GM19193 (cell line): ENCODE measurements around the gene DISP2.

Experiments
- POLR2A ChIP-seq: IDR thresholded peaks from 4 replicates; pipeline ENCODE4 v1.6.1; 2011; ENCODE audit not compliant: insufficient read depth, insufficient read length; ENCODE audit errors: extremely low read depth

Gene DISP2

DNA sequence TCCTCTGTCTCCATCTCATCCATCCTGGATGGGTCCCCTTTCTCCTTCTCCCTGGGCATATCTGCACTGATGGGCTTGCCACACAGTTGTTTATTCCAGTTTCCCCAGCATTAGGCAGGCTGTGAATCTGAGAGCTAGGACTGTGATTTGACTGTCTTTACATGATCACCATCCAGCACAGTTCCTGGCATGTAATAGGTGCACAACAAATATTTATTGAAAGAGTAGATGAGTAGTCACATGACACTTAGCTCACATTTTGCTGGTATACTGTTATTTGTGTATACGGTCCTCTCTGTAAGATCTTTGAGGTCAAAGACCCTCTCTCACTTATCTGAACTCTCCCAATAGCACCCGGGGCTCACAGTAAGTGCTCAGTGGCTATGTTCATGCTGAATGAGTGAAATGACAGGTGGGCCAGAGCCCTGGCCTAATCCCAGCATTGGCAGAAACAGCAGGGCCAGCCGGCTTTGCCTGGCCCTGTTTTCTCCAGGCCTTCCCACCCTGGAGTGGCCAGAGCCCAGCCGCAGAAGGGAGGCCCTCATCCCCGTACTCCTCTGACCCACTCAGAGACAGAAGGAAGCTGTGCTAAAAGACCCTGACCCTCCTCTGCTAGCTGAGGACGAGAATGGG, 66.6 kb downstream of the DISP2 start:
- no peak for TF ChIP-seq POLR2A

DNA sequence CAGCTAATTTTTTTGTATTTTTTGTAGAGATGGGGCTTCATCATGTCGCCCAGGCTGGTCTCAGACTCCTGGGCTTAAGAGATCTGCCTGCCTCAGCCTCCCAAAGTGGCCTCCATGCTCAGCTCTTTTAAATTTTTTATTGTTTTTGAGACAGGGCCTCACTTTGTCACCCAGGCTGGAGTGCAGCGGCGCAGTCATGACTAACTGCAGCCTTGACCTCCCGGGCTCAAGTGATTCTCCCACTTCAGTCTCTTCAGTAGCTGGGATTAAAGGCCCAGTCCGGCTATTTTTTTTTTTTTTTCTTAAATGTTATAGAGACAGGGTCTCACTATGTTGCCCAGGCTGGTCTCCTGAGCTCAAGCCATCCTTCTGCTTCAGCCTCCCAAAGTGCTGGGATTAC, 67.7 kb downstream of the DISP2 start:
- TF ChIP-seq POLR2A, result no peak

DNA sequence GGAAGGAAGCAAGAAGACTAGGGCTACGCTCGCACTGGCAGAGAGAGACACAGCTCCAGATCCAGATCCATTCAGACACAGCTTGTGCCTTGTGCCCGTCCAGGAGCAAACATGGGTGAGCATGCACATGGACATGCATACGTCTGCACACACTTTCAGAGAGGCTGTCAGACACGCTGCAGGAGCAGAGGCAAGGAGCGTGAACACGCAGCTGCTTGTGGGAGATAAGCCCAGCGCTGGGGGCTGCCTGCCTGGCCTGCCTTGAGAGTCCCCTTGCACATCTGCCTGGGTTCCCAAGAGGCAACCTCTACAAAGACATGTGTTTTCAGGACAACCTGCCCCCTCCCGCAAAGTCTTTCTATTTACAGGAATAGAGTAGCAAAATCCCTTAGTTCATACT, 69.2 kb downstream of the DISP2 start:
- TF ChIP-seq POLR2A, result no peak

DNA sequence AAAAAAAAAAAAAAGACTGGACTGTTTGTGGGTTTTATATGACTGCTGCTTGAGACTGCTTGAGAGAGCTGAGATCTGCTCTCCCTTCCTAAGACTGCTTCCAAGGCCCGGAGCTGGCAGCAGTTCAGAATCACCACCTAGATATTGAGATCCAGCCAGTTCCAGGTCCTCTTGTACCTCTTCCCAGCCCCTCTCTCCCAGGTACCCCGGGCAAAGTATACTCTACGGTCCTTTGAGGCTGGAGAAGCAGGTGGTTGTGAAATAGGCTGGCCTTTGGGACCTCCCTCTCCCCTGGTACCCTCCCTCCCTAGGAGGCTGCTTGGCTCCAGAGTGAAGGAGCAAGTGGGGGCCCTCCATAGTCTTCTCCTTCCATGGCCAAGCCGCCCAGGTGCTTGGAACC, 70.2 kb downstream of the DISP2 start:
- TF ChIP-seq POLR2A, result no peak
